ENCODE results near the gene CEP83.
"Not testable (repeated sequence)": the region's sequence is repeated elsewhere in the genome, so short reads cannot be mapped to it uniquely, and the experiment has no call there.

CEP83 gene

DNA sequence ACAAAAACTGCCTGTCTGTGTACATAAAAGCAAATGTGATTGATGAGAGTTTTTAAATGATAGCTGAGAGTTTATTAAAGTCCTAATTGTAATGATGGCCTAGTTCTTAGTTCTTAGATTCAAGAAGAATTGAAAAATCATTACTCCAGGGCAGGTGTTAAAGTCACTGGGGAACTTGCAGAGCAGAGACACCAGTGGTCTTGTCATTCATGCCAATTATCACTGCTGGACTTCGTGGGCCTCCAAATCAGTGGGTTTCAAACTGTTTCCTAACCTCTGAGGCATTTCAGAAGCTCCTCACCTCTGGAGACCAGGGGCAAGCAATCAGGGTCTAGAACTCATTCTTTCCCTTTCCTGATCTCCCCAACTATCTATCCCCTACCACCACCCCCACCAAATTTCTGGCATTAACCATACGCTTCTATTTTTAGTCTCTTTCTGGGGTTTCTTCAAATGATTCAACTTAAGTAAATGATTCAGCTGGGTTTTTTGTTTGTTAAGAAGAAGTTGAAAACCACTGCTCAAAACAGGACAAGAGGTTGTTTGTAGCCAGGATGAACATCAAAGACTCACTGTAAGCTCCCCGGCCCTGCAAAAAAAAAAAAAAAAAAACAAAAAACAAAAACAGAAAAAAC is 80.1 kb downstream of the CEP83 start:
- DNase-seq = no peak

DNA sequence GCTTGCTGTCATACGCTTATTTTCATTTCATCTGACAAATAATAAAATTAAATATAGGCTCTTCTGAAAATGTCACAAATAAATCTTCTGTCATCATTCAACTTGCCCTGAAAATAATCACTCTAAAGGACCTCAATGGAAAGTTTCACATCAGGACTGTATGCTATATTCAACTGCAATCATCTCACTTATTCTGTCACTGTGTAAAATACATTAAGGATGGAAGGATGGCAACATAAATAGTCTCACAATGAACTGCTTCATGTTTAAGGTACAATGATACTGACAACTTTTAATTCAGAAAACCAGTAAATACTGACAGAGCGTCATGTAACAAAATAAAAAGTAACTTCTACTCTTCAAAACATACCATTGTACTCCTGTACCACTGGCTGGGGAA is 82.1 kb downstream of the CEP83 start:
- DNase-seq = no peak

DNA sequence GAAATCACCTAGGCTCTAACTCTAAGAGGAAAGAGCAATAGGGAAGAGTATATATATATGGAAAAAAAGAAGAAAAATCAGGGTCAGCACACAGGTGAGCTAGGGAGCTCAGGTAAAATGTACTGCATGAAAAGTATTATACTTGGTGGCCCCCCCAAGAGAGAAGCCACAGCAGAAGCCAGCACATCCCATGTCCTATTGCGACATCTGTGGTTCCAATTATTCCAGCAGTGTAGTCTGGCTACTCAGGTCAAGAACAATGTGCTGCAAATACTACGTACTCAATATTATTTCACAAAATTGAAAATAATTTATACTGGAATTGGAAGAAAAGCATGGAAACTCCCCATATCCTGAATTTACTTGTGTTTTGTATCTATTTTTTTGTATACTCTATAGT is 85.5 kb downstream of the CEP83 start:
- no peak for DNase-seq

DNA sequence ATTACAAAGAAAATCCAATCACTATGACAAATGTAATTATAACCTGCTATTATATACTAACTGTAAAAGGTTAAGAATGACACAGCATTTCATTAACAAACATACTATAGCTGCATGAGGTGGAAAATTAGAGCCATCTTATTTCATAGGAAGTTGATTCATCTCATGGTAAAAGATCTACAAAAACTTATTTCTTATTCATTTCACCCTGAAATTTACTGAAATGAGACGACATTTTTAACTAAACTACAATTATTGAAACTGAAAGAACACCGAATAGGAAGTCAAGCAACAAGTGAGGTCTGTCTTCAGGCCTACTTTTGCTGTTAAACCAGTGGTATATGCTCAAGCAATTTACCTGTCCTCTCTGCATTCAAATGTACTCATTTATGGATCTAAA is 87.2 kb downstream of the CEP83 start:
- DNase-seq = no peak

DNA sequence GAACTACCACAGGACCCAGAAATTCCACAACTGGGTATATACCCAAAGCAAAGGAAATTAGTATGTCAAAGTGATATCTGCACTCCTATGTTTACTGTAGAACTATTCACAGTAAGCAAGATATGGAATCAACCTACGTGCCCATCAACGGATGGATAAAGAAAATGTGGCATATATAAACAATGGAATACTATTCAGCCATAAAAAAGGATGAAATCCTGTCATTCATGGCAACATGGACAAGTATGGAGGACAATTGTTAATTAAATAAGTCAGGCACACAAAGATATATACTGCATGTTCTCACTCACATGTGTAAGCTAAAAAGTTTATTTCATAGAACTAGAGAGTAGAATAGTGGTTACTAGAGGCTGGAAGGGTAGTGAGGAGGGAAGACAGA is 97.0 kb downstream of the CEP83 start:
- DNase-seq = no peak

DNA sequence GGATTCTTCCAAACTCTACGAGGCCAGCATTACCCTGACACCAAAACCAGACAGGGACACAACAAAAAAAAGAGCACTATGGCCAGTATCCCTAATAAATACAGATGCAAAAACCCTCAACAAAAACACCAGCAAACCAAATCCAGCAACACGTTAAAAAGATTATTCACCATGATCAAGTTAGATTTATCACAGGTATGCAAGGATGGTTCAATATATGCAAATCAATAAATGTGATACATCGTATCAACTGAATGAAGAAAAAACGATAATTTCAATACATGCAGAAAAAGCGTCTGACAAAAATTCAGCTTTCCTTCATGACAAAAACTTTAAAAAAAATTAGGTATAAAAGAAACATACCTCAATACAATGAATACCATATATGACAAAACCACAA is 99.9 kb downstream of the CEP83 start:
- no peak for DNase-seq

DNA sequence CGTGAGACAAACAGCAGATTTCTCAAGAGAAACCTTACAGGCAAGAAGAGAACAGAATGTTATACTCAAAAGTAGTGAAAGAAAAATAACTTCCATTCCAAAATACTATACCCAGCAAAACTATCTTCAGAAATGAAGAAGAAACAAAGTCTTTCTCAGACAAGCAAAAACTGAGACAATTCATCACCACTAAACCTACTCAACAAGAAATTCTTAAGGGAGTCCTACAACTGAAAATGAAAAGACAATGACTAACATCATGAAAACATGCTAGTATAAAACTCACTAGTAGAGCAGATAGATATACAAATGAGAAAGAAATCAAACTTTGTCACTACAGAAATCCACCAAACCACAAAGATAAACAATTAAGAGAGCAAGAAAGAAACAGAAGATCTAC is 106.5 kb downstream of the CEP83 start:
- no peak for DNase-seq

DNA sequence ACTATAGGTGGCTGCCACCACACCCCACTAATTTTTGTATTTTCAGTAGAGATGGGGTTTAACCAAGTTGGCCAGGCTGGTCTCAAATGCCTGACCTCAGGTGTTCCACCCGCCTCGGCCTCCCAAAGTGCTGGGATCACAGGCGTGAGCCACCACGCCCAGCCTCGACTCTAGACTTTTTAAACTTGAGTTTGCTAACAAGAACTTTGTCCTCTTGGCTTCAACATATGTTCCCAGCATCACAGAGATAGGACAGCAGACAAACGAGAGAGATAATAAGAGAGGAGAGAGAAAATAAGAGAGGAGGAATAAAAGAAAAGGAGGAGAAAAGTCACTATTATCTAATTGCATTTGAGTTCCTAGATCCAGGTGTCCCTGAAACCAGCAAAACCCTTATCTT is 119.1 kb downstream of the CEP83 start:
- no peak for DNase-seq

DNA sequence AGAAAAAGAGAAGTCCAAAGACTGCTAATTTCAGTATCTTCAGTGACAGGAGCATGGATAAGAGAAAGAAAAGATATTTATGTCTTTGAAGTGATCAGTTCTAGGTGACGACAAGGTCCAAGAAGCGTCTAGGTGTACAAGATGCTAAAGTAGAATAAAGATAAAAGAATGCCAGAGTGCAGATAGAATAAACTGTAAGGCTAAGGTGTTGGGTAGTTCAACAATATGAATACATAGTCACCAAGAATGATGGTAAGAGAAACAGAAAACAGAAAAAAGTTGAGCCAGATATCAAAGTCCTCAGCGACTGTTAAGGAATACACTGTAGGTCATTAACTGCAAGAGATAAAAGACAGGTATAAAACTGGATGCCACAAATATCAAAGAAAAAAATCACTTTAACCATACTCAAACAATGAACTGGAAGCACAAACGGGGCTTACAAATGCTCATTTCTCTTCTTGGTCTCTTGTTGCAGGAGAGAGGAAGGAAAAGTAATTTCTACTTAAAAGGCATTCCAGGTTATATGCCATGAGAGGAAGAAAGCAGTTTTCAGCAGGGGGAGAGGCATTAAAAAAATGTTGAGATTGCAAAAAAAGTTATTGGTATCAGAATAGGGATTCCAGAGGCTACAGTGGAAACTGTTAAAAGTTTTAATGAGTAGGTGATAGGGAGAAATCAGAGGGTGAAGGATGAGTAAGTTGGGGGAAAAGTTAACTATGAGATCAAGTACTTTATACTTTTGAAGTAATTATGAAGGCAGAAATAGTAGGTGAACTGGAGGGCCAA is 121.5 kb downstream of the CEP83 start:
- DNase-seq = no peak

DNA sequence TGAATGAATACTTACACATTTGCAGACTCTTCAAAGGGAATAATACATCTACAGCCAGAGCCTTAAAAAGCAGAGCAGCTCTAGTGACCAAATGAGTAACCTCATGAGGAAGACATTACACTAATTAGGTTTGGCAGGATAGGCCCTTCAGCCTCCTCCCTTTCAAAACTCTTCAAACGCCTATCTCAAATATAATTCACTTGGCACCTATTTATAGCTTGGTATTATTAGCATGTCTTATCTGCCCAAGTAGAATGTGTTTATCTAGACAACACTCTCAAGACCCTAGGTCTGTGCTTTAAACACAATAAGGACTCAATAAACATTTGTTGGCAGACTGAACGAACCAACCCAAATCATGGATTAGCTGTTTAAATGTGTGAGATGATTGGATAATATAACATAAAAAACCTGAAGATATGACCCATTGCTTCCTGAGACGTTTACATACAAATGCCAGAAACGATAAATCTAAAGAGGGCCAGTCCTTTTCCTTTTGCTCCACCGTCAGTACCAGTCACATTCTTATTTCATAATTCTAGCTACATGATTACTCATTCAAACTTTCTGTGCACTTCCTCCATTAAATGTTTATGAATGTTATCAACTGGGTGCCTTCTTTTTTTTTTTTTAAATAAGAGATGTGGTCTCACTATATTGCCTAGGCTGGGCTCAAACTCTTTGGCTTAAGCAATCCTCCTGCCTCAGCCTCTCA is 123.3 kb downstream of the CEP83 start:
- DNase-seq = no peak

DNA sequence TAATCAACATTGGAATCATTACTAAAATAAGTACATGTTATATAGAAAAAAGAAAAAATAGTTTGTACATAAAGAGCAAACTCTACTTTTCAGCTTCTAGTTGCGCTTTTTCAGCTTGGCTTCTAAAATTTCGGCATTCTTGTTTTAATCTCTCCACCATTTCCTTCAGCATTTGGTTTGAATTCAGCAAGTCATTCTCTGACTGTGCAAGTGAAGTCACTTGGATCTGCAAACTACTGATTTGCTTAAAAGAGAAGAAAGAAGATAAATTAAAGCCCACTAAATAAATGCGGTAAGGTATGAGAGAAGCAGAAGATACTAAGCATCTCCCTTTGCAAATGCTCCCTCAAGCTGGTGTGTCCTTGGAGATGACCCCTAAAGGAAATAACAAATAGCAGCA is 126.3 kb downstream of the CEP83 start:
- no peak for DNase-seq

DNA sequence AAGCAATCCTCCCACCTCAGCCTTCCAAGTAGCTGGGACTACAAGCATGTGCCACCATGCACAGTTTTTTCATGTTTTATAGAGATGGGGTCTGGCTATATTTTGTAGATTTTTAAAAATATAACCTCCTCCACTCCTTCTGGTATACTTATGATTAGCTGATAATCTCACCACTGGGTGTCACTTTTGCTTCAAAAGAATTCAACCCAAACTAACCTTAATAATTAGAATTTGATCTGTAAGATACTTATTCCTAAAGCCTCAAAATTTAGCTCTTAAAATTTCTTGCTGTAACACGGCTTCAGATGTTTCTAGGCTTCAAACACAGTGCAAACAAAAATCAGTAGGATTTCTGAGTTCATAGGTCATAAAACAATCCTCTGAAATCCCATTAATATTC is 130.3 kb downstream of the CEP83 start:
- DNase-seq = no peak

DNA sequence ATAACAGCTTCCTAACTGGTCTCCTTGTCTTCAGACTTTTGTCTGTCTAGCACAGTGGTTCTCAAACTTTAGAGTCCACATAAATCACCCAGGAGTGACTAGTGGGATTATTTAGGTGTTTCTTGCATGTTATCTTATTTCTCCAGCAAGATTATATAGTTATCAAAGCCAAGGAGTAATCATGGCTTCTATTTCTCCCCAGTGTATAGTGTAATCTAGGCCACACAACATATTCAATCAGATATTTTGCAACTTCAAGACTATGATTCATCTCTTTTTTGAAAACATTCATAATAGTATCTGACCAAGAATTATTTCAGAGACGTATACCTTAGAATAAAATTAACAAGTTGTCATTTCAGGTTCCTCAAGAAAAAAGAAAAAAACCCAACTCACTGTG is 131.9 kb downstream of the CEP83 start:
- DNase-seq = no peak

DNA sequence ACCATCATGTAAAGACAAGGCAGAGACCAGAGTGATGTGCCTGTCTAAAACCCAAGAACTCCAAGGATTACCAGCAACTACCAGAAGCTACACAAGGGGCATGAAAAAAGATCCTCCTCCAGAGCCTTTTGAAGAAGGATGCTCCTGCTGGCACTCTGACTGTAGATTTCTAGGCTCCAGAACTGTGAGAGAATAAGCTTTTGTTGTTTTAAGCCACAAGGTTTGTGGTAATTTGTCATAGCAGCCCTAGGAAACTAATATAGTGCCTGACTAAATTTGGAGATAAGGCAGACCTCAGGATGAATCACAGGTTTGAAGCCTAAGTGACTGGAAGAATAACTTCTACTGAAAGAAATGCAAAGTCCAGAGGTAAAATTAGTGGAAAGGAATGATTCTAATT is 132.9 kb downstream of the CEP83 start:
- DNase-seq = peak; percentile 16

DNA sequence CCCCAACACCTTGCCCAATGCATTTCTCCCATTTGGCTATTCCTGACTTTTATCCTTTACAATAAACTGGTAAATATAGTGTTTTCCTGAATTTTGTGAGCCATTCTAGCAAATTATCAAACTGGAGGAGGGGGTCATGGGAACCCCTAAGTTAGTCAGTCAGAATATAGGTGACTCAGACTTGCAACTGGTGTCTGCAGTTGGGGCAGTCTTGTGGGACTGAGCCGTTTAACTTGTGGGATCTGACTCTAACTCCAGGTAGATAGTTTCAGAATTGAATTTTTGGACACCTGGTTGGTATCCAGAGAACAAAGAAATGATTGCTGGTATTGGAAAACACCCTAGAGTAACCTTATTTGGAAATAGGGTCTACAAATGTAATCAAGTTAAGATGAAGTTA is 133.4 kb downstream of the CEP83 start:
- DNase-seq = no peak

DNA sequence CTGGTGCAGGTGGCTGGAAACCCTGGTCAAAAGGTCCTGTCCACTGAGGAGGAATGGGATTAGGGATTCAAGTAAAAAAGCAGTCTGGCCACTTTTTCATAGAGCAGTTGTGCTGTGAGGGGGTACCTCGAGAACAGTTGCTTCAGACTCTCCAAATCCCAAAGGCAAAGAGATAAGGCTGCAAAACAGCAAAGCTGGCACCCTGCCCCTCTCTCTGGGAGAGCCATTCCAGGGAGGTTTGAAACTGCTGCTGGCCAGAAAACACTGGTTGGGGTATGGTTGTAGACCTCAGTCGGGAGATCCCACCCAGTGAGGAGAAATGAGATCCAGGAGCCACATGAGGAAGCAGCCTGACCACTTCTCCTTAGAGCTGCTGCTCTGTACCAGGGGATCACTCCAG is 137.3 kb downstream of the CEP83 start:
- DNase-seq = no peak

DNA sequence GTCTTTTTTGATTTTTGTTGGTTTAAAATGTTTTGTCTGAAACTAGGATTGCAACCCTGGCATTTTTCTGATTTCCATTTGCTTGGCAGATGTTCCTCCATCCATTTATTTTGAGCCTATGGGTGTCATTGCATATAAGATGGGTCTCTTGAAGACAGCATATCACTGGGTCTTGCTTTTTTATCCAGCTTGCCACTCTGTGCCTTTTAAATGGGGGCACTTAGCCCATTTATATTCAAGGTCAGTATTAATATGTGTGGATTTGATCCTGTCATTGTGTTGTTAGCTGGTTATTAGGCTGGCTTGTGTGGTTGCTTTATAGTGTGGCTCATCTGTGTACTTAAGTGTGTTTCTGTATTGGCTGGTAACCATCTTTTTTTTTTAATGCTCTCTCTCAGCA is 139.6 kb downstream of the CEP83 start:
- no peak for DNase-seq

DNA sequence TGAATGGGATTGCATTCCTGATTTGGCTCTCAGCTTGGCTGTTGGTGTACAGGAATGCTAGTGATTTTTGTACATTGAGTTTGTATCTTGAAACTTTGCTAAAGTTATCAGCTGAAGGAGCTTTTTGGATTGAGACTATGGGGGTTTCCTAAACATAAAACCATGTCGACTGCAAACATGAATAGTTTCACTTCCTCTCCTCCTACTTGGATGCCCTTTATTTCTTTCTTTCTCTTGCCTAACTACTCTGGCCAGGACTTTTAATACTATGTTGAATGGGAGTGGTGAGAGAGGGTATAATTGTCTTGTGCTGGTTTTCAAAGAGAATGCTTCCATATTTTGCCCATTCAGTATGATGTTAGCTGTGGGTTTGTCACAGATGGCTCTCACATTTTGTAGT is 141.5 kb downstream of the CEP83 start:
- DNase-seq = no peak

DNA sequence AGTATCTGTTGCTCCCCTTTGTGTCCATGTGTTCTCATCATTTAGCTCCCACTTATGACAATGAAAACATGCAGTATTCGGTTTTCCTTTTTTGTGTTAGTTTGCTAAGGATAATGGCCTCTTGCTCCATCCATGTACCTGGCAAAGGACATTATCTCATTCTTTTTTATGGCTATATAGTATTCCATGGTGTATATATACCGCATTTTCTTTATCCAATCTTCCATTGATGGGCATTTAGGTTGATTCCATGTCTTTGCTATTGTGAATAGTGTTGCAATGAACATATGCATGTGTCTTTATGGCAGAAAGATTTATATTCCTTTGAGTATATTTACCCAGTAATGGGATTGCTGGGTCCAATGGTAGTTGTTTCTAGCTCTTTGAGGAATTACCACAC is 143.1 kb downstream of the CEP83 start:
- DNase-seq = not testable (repeated sequence)

DNA sequence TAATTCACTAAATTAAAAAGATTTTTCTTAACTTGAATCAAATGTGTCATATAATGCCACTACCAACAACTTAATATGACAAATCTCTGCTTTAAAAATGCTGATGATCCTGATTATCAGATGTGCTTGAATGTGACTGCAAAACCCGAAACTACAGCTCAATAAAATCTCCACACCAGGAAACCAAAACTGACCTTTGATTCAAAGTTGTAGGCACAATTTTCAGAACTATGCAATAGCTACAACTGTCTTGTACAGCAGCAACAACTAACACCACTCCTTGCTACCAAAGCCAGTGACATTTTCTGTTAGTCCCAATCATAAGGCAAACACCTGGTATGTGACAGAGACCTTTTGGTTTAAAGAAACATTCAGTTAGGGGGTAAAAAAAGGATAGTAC is 147.3 kb downstream of the CEP83 start:
- DNase-seq = no peak

DNA sequence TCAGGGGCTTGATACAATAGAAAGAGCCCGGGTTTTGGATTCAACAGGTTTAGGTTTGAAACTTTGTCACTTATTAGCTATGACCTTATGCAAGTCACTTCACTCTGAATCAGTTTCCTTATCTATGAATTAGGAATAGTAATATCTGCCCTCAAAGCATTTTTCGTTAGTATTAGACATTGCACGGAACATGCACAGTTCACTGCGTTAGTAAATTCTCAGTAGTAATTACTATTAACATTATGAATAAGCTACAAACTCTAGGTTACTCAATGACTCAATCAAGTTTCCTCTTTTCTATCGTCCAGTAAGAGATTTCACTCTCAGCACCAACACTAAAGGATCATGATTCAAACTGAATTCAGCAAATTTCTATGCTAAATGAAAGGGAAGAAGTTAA is 150.3 kb downstream of the CEP83 start:
- no peak for DNase-seq

DNA sequence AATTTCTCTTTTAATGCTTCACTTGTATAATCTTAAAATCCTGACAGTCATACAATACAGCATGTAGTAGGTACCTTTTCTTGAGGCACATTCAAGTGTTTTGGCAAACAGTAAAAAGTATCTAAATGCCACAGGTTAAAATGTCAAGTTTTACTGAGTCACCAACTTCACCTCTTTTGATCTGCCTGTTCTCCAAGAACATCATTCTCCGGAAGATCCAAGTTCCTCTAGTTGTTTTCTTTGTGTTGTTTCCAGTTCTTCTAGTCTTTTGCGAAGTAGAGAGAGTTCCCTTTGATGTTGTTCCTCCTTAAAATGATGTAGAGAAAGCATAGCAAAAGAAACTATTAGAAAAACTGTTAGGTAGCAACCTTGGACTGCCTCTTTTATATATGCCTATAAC is 151.1 kb downstream of the CEP83 start:
- no peak for DNase-seq

DNA sequence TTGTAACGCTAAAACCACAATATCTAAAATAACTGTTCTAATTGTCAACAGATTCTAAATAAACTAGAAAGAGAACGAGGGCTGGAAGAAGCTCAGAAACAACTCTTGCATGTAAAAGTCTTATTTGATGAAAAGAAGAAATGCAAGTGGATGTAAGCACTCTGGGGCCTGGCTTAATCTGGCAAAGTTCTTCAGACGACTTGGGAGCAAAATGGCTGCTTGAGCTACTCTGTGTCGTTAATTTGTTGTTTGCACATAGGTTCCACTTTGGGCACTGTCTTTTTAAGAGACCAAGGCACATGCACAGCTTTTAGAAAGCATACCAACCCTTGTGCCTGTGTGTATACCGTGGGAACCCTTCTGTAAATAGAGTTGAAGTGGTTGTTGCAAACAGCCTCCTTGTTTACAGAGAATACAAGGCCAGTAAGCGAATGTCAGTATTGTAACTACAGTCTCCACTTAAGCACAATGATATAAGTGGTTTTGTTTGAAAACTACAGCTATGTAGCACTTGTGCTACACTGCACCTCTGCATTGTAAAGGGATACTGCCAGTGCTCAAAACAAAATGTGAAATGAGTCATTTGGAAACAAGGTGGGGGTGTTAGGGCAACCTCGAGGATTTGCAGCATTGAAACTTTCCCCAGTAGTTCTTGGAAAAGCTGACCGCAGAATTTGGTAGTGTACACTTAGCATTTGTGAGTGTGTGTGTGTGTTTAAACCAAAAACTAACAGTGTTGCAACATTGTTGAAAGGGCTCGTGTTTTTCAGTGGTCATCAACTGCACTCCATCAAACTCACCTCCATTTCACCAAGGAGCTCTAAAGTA is 154.3 kb downstream of the CEP83 start:
- DNase-seq = no peak
